Endothelial cell of hepatic sinusoid (primary cell): ENCODE results near the gene L1CAM.

Experiments
- in situ Hi-C: cut with HindIII; loops from 2 replicates; pipeline ENCODE4 v1.10.0; 2017; ENCODE audit warnings: low sequenced_read_pairs

The L1CAM gene

DNA sequence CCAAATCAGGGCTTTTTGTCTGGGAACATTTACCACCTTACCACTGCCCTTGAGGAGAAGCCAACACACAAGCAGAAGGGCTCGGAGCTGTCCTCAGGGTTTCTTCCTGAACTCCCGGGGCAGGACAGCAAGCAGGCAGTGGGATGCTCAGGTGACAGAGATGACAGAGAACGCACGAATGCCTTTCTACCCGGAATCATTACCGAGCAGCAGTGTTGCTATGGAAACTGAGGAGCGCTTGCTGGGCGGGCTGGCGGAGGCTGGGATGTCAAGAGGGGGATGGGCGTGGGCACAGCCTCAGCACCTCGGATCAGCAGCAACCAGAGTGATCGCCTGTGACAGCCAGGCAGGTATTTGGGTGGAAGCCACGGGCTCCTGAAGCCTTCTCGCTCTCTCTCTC lies 73.8 kb downstream of the L1CAM start:
- in situ Hi-C loops: no loop called here
